Right lobe of liver (tissue), 6 donors: ENCODE results near the gene HOXA4. TPM values are rescaled to one million over a fixed set of nuclear protein-coding genes. Genes with fewer than 3 reads are reported as not detected.
A peak's percentile ranks its signal among the peaks of the same experiment; 100 is the strongest.

Experiments
- ATAC-seq, 4 donors: fragments of 200-7000 bp; cut with Tn5 transposase; one replicate each; pipeline ENCODE4 v1.9.1; 2020; ENCODE audit warnings: mild to moderate bottlenecking in 4 of 4, moderate library complexity in 4 of 4
- DNase-seq, 3 donors: peaks; one replicate each; pipeline ENCODE4 v3.0.0-alpha.2; 2020
- H3K27ac ChIP-seq, 3 donors: fragments of 200-600 bp; one replicate each; pipeline ENCODE4 v1.8.0; 2022
- H3K27me3 ChIP-seq, 2 donors: fragments of 200-600 bp; one replicate each; pipeline ENCODE4 v1.8.0; 2022
- H3K36me3 ChIP-seq, 4 donors: fragments of 200-600 bp; sonication (generic) in 1 of 4; one replicate each; pipeline versions ENCODE4 v1.5.1 to v1.8.0; 2017 to 2022; ENCODE audit warnings: control low read depth in 1 of 4
- H3K4me1 ChIP-seq, 4 donors: fragments of 200-600 bp; sonication (generic) in 1 of 4; one replicate each; pipeline versions ENCODE4 v1.5.1 to v1.8.0; 2017 to 2022; ENCODE audit warnings: control low read depth in 1 of 4
- H3K4me3 ChIP-seq, 3 donors: fragments of 200-600 bp; one replicate each; pipeline ENCODE4 v1.8.0; 2022
- H3K9me3 ChIP-seq, 4 donors: fragments of 200-600 bp; sonication (generic) in 1 of 4; one replicate each; pipeline versions ENCODE4 v1.5.1 to v1.8.0; 2017 to 2022; ENCODE audit warnings: control low read depth in 1 of 4
- CTCF ChIP-seq, 4 donors: fragments of 200-600 bp in 3 of 4; fragments of 450-650 bp in 1 of 4; IDR thresholded peaks; one replicate each; pipeline versions ENCODE4 v1.5.1 to v1.8.0; 2016 to 2022; ENCODE audit warnings: antibody characterized with exemption in 4 of 4, mild to moderate bottlenecking in 2 of 4
- POLR2A ChIP-seq: fragments of 450-650 bp; IDR thresholded peaks from one replicate; pipeline ENCODE4 v1.6.1; 2017; ENCODE audit warnings: antibody characterized with exemption, mild to moderate bottlenecking
- WGBS: methylation state at CpG from one replicate; pipeline ENCODE4 v1.1.6; 2018; ENCODE audit warnings: low coverage, low lambda C conversion rate; ENCODE audit not compliant: insufficient coverage; ENCODE audit errors: missing lambda C conversion rate; 5-methylcytosine and 5-hydroxymethylcytosine counted together
- intact Hi-C, 2 donors: fragments of 100-400 bp; cut with DNase I; formaldehyde crosslinking; loops; one replicate each; pipeline versions ENCODE4 v1.11.2 to v1.14.1; 2022
- total RNA-seq, 6 experiments: library from RNA; depleted of rRNA in 2 of 6; stranded (reverse); fragments of >200 nt in 2 of 6; fragmentation: NEBNext Ultra II Directional in 3 of 6; extraction: Animal tissue kit (Norgen Biotek cat#: 25700) in 3 of 6; gene quantifications; one replicate each; pipeline versions ENCODE4 v1.1.0 to v1.2.4, GENCODE V29; 2016 to 2023
- donor health status: DM: no; HTN: yes; CAD: no.
- donor health status: DM: no; HTN: no; CAD: no.
- donor health status: DM: no; HTN: no; CAD: no.
- donor health status: DM: no; HTN: yes; CAD: no.
- donor health status: DM: no; HTN: yes; CAD: no.

Gene HOXA4
- total RNA-seq, 6 experiments from 2014 or later, result 0.55 to 1.6 (median 0.75) TPM; not detected in 1

- Histone ChIP-seq H3K27me3 (peaks cover 14 to 74% of the 10 kb centered on the region in 2 donors), H3K4me3 (no peak overlapping the region), H3K4me1 (no peaks in the 10 kb centered on the region), H3K9me3 (no peaks in the 10 kb centered on the region), H3K36me3 (no peaks in the 10 kb centered on the region), H3K27ac (no peak overlapping the region)
- DNase-seq (peak in 1 of 3 donors; percentile 45), ATAC-seq (no peak)
- 25% methylated on average over 25 of the region's 47 CpGs for WGBS
- TF ChIP-seq POLR2A (no peak), CTCF (IDR thresholded peaks at IDR 0.05) (no peak)
- intact Hi-C loops, result no loop called here
These were observed 14.8 kb upstream of the HOXA4 start for GRCh38 chr7:27145165-27145913.

- Histone ChIP-seq H3K27me3 (peaks cover 11 to 75% of the 10 kb centered on the region in 2 donors), H3K4me1 (no peaks in the 10 kb centered on the region), H3K36me3 (no peaks in the 10 kb centered on the region), H3K9me3 (no peaks in the 10 kb centered on the region), H3K4me3 (no peak overlapping the region), H3K27ac (no peak overlapping the region)
- DNase-seq (peak in 1 of 3 donors; percentile 55), ATAC-seq (no peak)
- intact Hi-C loops, result no loop called here
- TF ChIP-seq CTCF (IDR thresholded peaks at IDR 0.05) (no peak), POLR2A (no peak)
- 41% methylated on average over 3 of the region's 31 CpGs for WGBS
These were observed 14.2 kb upstream of the HOXA4 start for GRCh38 chr7:27144781-27145164.

GRCh38 chr7:27143950-27144780 is 13.6 kb upstream of the HOXA4 start:
- no peak for ATAC-seq
- intact Hi-C loops, result no loop called here
- WGBS, result 36% methylated on average over 32 of the region's 40 CpGs
- peaks cover 12 to 81% of the 10 kb centered on the region in 2 donors for H3K27me3 ChIP-seq
- H3K4me1 ChIP-seq, result no peaks in the 10 kb centered on the region
- no peak for DNase-seq
- H3K27ac ChIP-seq, result no peak overlapping the region
- H3K4me3 ChIP-seq, result no peak overlapping the region
- no peaks in the 10 kb centered on the region for H3K36me3 ChIP-seq
- TF ChIP-seq POLR2A (no peak), CTCF (IDR thresholded peaks at IDR 0.05) (peak in 1 of 4 donors; percentile 49)
- H3K9me3 ChIP-seq, result no peaks in the 10 kb centered on the region

GRCh38 chr7:27143023-27143949 is 12.7 kb upstream of the HOXA4 start, which contains the start of gene HOXA5:
HOXA5 (minus strand) TSS chr7:27143681; CDS start chr7:27143607, 74 bp downstream.
- peak; percentile 26 for TF ChIP-seq POLR2A
- TF ChIP-seq CTCF (IDR thresholded peaks at IDR 0.05), result peak in 3 of 4 donors; percentile 45 to 48 (median 46)
- 22% methylated on average over 29 of the region's 86 CpGs for WGBS
- intact Hi-C loops, result no loop called here
- Histone ChIP-seq H3K4me3 (peak within 1 kb of the TSS; percentile 28 to 46 (median 41)), H3K27me3 (peaks cover 5 to 81% of the 10 kb centered on the region in 2 donors), H3K27ac (peak within 1 kb of the TSS; percentile 35 to 69 (median 67)), H3K9me3 (no peaks in the 10 kb centered on the region), H3K36me3 (no peaks in the 10 kb centered on the region), H3K4me1 (no peaks in the 10 kb centered on the region)
- DNase-seq, result peak in 2 of 3 donors; percentile 65 to 67
- ATAC-seq, result peak; percentile 62 to 78 (median 76)
